NB4 (cell line): Measurements from ENCODE around the gene MEPCE.

Experiments
- CTCF ChIP-seq: IDR thresholded peaks from one replicate; pipeline ENCODE4 v1.5.1; 2012; ENCODE audit warnings: low read depth, low read length
- MAX ChIP-seq: IDR thresholded peaks from 2 replicates; pipeline ENCODE4 v1.6.1; 2011; ENCODE audit warnings: low read depth, low read length
- POLR2A ChIP-seq: IDR thresholded peaks from 2 replicates; pipeline ENCODE4 v1.6.1; 2011; ENCODE audit warnings: mild to moderate bottlenecking; ENCODE audit not compliant: insufficient read length; ENCODE audit errors: extremely low read depth

- TF ChIP-seq POLR2A (no peak), CTCF (no peak), MAX (no peak)
Observed at GRCh38 chr7:100432053-100432452, 2.4 kb downstream of the MEPCE start.
